Stimulated activated naive CD4-positive, alpha-beta T cell treated with Interleukin-2 at 50 U/mL for 16 hours (primary cell): ENCODE measurements around the gene KCNQ2.
"Not testable (repeated sequence)": the region's sequence is repeated elsewhere in the genome, so short reads cannot be mapped to it uniquely, and the experiment has no call there.

ENCODE experiments used
- DNase-seq: peaks from one replicate; lab custom pipeline; 2025; lab: John Stamatoyannopoulos, UW

Gene KCNQ2

DNA sequence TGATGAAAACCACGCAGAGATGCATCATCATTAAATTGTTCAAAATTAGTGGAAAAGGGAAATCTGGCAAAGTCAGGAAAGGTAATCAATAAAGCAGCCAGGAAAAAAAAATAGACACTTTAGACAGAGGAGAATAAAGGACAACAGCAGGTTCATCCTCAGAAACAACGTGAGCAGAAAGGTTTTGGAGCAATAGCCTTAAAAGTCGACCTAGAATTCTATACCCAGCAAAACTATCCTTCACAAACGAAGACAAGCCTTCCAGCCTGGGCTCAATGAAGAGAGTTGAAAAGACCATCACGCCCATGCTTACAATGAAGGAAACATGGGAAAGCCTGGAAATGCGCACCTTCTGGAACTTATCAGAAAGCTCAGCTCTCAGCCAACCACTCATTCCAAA, 86.6 kb downstream of the KCNQ2 start:
- DNase-seq, result no peak

- no peak for DNase-seq
Observed at GRCh38 chr20:63384336-63384735, 88.1 kb downstream of the KCNQ2 start.

DNA sequence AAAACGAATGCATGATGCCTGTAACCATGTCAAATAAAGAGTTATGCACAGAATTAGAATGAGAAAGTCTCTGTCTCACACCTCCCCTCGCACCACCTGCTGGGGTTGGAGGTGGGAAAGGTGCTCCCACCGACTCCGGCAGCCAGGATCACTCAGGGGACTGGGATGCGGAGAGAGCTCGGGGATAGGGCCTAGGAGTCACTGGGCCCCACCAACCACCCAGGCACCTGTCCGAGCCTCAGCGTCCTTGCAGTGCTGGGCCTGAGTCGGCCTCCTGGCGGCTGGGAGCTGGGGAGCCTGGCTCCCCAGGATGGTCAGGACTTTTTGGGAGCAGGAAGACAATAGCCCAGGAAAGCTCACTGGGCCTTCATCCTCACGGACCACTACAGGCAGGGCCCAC, 88.9 kb downstream of the KCNQ2 start:
- DNase-seq, result no peak

- DNase-seq, result no peak
Observed at GRCh38 chr20:63382551-63383300, 89.7 kb downstream of the KCNQ2 start.

DNA sequence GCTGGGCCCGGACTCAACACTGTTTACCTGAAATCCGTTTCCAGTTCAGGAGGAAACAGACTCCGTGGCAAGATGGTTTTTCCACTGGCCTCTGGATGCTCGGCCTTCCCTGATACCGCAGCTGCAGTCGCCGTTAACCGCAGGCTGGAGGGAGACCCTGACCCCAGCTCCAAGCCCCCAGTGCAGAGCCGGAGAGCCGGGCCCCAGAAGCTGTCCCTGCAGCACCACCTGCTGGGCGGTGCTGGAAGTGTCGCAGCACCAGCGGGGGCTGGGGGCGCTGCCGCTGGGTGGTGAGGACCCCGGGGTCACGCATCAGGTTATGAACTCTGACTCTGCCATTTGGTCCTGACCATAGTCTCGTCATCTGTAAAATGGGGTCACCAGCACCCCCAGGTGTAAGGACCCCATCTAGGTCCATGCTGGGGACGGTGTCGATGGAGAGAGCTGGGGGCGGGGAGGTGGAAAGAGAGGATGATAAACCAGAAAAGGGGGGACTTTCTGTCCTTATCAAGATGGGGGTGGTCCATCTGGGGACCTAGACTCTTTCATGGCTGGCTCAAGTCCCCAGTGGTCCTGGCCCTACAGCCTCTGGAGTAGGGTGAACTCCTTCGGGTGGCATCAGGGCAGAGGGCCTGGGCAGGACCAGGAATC, 90.5 kb downstream of the KCNQ2 start:
- no peak for DNase-seq

DNA sequence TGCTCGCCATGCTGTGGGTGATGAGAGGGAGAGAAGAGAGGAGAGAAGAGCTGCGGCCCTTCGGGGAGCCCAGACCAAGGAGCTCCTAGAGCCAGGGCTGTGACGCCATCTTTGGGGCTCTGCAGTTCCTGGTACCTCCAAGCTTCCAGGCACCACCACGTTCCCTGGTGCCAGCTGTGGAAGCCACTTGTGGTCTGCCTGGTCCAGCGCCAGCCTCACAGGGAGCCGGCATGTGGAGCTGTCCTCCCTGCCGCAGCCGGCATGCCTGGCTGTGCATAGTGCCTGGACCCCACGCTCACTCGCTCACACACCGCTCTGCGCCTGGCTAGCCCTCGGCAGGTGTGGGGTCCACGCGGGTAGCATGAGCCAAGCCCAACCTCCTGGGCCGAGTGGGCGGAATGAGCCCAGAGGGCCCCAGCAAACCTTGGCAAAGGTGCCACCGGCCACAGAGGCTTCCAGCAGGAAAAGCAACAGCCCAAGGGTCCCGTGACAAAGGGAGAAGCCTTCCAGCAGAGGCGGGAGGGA, 92.0 kb downstream of the KCNQ2 start:
- DNase-seq, result no peak

DNA sequence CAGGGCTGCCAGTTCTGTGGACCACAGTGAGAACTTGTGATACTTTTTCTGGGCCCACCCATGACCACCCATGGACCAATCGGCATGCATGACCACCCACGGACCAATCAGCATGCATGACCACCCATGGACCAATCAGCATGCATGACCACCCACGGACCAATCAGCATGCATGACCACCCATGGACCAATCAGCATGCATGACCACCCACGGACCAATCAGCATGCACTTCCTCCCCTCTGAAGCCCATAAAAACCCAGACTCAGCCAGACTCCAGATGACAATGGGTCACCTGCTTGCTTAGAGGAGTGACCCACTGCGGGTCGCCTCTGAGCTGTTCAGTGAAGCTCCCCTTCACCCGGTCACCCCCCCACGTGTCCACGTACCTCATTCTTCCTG, 92.6 kb downstream of the KCNQ2 start:
- not testable (repeated sequence) for DNase-seq

DNA sequence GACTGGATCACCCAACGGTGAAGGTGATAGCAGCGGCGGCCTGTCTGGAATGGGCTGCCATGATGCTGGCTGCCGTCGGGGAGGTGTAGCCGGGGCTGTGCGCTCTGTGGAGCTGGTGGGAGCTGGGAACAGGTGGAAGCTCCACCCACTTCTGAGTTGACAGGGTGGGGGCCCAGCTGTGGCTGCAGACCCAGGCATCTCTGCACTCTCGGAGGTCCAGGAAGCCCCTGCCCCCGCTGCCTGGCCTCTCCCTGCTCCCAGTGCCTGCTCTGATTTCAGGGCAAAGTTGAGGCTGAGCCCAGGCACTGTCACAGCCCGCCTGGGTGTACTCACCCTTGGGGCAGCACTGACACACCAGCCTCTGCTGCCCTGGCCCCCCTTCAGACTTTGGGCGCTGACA, 93.2 kb downstream of the KCNQ2 start:
- no peak for DNase-seq

DNA sequence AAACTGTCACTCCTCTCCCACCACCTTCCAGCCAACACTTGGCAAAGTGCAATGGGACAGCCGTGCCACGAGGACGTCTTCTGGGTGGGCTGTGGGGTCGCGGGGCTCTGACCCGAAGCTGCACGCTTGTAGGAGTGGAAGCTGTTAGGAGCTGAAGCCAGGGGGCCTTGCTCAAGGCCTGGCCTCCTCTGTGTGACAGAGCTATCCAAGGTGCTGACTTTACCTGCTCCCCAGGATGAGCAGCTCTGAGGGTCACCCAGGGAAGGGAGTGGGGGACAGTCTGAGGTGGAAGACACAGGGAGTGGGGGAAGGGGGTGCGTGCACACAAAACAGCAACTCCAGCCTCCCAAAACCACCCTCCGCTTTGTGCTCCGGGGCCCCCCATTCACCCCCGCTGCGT, 93.8 kb downstream of the KCNQ2 start:
- DNase-seq, result no peak

GRCh38 chr20:63377951-63378381, 94.5 kb downstream of the KCNQ2 start:
- no peak for DNase-seq

DNA sequence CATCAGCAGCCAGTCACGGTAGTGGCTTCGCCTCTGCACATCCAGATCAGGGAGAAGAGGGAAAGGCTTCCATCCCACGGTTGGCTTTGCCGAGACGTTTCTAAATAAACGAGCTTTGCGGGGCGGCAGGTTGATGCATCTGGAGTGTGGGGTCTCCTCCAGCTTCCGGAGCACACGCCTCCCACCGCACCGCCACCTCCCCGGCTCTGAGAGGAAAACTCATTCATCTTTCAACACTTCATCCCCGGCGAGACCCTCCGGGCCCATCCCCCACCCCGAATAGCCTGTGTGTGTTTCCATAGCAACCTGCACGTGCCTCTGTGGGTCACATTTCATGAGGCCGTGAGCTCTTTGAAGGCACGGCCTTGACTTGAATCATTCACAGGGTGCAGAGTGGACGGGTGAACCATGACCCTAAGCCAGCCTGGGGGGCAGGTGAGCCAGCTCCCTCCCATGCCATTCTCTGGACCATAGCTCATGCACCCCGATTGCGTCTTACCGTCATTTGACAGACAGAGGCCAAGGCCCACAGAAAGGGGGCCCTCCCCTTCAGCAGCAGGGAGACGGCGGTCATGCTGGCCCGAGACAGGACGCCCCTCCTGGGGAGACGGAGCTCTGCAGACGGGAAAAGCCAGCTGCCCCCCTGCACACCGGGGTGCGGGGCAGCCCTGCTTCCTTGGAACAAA, 95.1 kb downstream of the KCNQ2 start:
- DNase-seq, result no peak

GRCh38 chr20:63376283-63377250, 95.9 kb downstream of the KCNQ2 start:
- no peak for DNase-seq

DNA sequence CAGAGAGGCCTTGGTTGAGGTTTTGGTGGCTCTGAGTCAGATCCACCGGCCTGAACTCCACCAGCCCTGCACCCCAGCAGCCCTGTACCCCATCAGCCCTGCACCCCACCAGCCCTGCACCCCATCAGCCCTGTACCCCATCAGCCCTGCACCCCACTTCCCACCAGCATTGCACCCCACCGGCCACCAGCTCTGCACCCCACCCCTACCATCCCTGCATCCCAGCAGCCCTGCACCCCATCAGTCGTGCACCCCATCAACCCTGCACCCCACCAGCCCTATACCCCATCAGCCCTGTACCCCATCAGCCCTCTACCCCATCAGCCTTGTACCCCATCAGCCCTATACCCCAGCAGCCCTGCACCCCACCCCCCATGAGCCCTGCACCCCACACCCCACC, 97.0 kb downstream of the KCNQ2 start:
- no peak for DNase-seq

DNA sequence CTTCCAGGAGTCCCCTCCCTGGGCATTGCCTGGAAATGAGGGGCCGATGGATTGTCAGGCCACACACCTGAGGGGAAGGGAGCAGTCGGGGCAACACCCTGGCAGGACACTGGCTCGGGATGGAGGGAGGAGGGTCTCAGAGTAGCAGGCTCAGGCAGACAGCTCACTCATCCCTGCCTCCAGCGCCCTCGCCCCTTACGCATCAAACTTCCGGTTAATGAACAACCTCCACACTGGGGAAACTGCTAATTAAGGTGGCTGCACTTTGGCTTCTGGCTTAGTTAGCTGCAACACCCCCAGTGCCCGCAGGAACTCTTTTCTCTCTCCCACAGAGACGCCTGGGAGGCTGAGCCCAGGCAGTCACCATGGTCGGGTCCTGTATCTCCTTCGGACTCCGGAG, 98.0 kb downstream of the KCNQ2 start:
- DNase-seq, result no peak

GRCh38 chr20:63373996-63374395, 98.5 kb downstream of the KCNQ2 start:
- no peak for DNase-seq

DNA sequence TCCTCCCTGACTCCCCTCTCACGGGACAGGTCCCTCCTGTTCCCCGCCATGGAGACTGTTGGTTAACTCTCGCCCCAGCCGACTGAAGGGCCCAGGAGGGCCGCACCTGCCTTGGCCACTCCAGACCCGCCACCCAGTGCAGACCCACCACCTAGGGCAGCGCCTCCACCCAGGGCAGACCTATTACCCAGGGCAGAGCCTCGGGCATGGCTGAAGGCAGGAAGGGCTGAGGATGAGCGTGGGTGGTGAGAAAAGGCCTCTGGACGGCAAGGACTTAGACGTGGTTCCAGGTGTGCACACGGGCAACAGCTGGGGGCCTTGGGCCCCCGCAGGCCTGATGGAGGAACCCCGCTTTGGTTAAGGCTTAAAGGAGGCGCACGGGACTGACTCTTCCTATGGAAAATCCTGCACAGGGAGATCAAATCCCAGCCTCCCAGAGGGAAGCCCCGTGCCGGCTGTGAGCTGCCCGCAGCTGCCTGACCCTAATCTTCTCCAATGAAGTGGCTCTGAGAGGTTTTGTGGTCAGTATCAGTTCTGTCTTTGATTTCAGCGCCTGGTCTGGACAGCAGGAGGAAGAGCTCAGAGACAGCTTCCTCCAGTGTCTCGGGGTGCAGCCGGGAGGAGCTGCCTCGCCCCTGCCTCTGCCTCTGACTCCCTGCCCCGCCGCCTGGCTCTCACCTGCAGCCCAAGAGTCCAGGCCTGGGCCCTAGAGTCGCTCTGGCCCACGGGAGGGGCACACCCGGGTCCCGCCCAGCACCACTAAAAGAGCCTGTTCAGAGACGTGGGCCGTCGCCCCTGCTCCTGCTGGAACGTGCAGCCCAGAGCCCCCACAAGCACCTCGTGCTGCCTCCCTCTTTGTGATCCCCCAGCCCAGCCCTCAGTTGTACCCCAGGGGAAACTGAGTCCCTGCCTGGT, 99.2 kb downstream of the KCNQ2 start:
- no peak for DNase-seq

GRCh38 chr20:63371291-63371865, 101.1 kb downstream of the KCNQ2 start:
- no peak for DNase-seq

GRCh38 chr20:63370618-63371187, 101.8 kb downstream of the KCNQ2 start:
- DNase-seq, result no peak

GRCh38 chr20:63369724-63370617, 102.5 kb downstream of the KCNQ2 start:
- no peak for DNase-seq
